ENCODE data around the gene POLDIP2. TPM values are rescaled to one million over a fixed set of nuclear protein-coding genes. Genes with fewer than 3 reads are reported as not detected.

Gene POLDIP2
- total and polyA plus RNA-seq, 9 of the 15 experiments (the other 6 are each of a cell fraction or from before 2014, with no cell fraction given): 22.0 to 137 (median 104) TPM

DNA sequence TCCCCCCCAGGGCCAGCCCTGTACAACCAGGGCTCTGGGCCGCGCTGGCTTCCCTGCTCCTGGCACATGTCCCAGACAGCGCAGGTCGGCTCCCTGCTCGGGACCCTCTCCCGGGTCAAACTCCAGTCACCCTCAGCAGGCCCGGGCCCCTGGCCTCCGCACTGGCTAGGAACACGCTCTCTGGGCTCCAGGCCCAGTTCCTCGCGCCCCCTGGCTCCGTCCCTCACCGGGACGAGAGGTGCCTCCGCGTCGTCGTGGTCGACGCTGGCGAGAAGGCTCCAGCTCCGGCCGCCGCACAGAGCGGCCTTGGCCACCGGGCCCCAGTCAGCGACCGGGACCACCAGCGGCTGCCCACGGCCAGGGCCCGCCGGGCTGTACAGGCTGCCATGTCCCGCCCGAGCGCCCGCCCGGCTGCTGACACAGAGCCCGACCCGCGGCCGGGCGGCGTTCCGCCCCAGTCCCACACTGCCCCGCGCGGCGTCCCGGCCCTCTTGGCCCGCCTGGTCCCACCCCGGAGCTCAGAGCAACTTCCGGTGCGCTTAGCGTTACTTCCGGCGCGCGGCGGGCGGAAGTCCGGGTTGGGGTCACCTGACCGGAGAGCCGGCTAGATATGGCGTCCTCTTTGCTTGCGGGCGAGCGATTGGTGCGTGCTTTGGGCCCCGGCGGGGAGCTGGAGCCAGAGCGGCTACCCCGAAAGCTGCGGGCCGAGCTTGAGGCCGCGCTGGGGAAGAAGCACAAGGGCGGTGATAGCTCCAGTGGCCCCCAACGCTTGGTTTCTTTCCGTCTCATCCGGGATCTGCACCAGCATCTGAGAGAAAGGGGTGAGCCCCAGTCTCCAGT lies at the start of gene POLDIP2 (continued):
- TF ChIP-seq, protein P1, sequence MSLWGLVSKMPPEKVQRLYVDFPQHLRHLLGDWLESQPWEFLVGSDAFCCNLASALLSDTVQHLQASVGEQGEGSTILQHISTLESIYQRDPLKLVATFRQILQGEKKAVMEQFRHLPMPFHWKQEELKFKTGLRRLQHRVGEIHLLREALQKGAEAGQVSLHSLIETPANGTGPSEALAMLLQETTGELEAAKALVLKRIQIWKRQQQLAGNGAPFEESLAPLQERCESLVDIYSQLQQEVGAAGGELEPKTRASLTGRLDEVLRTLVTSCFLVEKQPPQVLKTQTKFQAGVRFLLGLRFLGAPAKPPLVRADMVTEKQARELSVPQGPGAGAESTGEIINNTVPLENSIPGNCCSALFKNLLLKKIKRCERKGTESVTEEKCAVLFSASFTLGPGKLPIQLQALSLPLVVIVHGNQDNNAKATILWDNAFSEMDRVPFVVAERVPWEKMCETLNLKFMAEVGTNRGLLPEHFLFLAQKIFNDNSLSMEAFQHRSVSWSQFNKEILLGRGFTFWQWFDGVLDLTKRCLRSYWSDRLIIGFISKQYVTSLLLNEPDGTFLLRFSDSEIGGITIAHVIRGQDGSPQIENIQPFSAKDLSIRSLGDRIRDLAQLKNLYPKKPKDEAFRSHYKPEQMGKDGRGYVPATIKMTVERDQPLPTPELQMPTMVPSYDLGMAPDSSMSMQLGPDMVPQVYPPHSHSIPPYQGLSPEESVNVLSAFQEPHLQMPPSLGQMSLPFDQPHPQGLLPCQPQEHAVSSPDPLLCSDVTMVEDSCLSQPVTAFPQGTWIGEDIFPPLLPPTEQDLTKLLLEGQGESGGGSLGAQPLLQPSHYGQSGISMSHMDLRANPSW (CRISPR knock-in tag; IDR thresholded peaks at IDR 0.05): peak; percentile 32; the same call in 1 of the 2 replicates
- TF ChIP-seq ZBTB1 (CRISPR knock-in tag; IDR thresholded peaks at IDR 0.05; ENCODE audit: borderline replicate concordance, low read depth): no peak
- TF ChIP-seq SMARCA5 (IDR thresholded peaks at IDR 0.05): no peak
- TF ChIP-seq, protein P2, sequence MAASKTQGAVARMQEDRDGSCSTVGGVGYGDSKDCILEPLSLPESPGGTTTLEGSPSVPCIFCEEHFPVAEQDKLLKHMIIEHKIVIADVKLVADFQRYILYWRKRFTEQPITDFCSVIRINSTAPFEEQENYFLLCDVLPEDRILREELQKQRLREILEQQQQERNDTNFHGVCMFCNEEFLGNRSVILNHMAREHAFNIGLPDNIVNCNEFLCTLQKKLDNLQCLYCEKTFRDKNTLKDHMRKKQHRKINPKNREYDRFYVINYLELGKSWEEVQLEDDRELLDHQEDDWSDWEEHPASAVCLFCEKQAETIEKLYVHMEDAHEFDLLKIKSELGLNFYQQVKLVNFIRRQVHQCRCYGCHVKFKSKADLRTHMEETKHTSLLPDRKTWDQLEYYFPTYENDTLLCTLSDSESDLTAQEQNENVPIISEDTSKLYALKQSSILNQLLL (CRISPR knock-in tag; IDR thresholded peaks at IDR 0.05; ENCODE audit: borderline replicate concordance): no peak
- TF ChIP-seq RCOR1 (IDR thresholded peaks at IDR 0.05; ENCODE audit: borderline replicate concordance in 1 of 2, low read depth in 2 of 2, low read length in 2 of 2): peak in 1 of 2 experiments; percentile 25; a peak in 1 of 4 replicates
- TF ChIP-seq SIN3A (IDR thresholded peaks at IDR 0.05; ENCODE audit: borderline replicate concordance in 2 of 2, control insufficient read depth in 1 of 2, low read depth in 2 of 2, low read length in 2 of 2): peak; percentile 53 to 91; a peak in 1 of 4 replicates
- TF ChIP-seq ZNF707 (CRISPR knock-in tag; conservative IDR thresholded peaks at IDR 0.05): 0 out of 2 replicates have a peak, but pooled peaks have one; percentile 6
- peak; percentile 33 for TF ChIP-seq CHD1 (IDR thresholded peaks at IDR 0.05; ENCODE audit: low read length)
- peak in 1 of 2 experiments; percentile 96; a peak in 2 of 4 replicates for TF ChIP-seq HDAC1 (IDR thresholded peaks at IDR 0.05)
- no peak for TF ChIP-seq ZNF165 (CRISPR knock-in tag; IDR thresholded peaks at IDR 0.05; ENCODE audit: borderline replicate concordance)
- no peak for TF ChIP-seq FOS (IDR thresholded peaks at IDR 0.05; ENCODE audit: extremely low read depth, insufficient read length)
- TF ChIP-seq, protein P3, sequence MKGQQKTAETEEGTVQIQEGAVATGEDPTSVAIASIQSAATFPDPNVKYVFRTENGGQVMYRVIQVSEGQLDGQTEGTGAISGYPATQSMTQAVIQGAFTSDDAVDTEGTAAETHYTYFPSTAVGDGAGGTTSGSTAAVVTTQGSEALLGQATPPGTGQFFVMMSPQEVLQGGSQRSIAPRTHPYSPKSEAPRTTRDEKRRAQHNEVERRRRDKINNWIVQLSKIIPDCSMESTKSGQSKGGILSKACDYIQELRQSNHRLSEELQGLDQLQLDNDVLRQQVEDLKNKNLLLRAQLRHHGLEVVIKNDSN (CRISPR knock-in tag; IDR thresholded peaks at IDR 0.05): peak; percentile 94
- TF ChIP-seq IFI16 (CRISPR knock-in tag; IDR thresholded peaks at IDR 0.05): no peak
- no peak for TF ChIP-seq ZNF507 (tag; conservative IDR thresholded peaks at IDR 0.05)
- TF ChIP-seq, protein P4, sequence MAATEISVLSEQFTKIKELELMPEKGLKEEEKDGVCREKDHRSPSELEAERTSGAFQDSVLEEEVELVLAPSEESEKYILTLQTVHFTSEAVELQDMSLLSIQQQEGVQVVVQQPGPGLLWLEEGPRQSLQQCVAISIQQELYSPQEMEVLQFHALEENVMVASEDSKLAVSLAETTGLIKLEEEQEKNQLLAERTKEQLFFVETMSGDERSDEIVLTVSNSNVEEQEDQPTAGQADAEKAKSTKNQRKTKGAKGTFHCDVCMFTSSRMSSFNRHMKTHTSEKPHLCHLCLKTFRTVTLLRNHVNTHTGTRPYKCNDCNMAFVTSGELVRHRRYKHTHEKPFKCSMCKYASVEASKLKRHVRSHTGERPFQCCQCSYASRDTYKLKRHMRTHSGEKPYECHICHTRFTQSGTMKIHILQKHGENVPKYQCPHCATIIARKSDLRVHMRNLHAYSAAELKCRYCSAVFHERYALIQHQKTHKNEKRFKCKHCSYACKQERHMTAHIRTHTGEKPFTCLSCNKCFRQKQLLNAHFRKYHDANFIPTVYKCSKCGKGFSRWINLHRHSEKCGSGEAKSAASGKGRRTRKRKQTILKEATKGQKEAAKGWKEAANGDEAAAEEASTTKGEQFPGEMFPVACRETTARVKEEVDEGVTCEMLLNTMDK (IDR thresholded peaks at IDR 0.05; ENCODE audit: borderline replicate concordance, insufficient read depth, low read depth, low read length, poor library complexity, severe bottlenecking): peak; percentile 2
- peak; percentile 61 for TF ChIP-seq FUS (optimal IDR thresholded peaks at IDR 0.05; ENCODE audit: low read depth, low read length)
- no peak for TF ChIP-seq ZNF184 (CRISPR knock-in tag; IDR thresholded peaks at IDR 0.05)
- peak; percentile 100 for TF ChIP-seq C11orf30 (IDR thresholded peaks at IDR 0.05; ENCODE audit: low read depth)
- peak; percentile 88 for TF ChIP-seq ZFX (CRISPR knock-in tag; IDR thresholded peaks at IDR 0.05)
- no peak for TF ChIP-seq POLR2AphosphoS2 (IDR thresholded peaks at IDR 0.05; ENCODE audit: low read length)
- no peak for TF ChIP-seq FOXJ3 (CRISPR knock-in tag; IDR thresholded peaks at IDR 0.05)

Measured in K562 (cell line).